Heart left ventricle (tissue), 16 donors: ENCODE results near the gene WNT7B. TPM values are rescaled to one million over a fixed set of nuclear protein-coding genes. Genes with fewer than 3 reads are reported as not detected.

Experiments
- ATAC-seq, 4 donors: fragments of 200-7000 bp; cut with Tn5 transposase; one replicate each; pipeline ENCODE4 v1.9.1; 2020 to 2022; ENCODE audit warnings: moderate library complexity in 4 of 4, mild to moderate bottlenecking in 3 of 4, moderate number of reproducible peaks in 1 of 4
- DNase-seq, 5 donors: peaks; one replicate each; pipeline ENCODE4 v3.0.0-alpha.2; 2020
- H3K27ac ChIP-seq, 12 donors: fragments of 200-600 bp; sonication (generic) in 4 of 12; one replicate each; pipeline versions ENCODE4 v1.5.0 to v1.8.0; 2016 to 2022; ENCODE audit warnings: mild to moderate bottlenecking in 2 of 12
- H3K27me3 ChIP-seq, 9 donors: fragments of 200-600 bp; sonication (generic) in 2 of 9; one replicate each; pipeline versions ENCODE4 v1.5.1 to v1.8.0; 2016 to 2022; ENCODE audit warnings: mild to moderate bottlenecking in 3 of 9
- H3K36me3 ChIP-seq, 9 donors: fragments of 200-600 bp; sonication (generic) in 2 of 9; one replicate each; pipeline versions ENCODE4 v1.5.0 to v1.8.0; 2018 to 2022; ENCODE audit warnings: mild to moderate bottlenecking in 2 of 9
- H3K4me1 ChIP-seq, 12 donors: fragments of 200-600 bp; sonication (generic) in 4 of 12; one replicate each; pipeline versions ENCODE4 v1.5.0 to v1.8.0; 2016 to 2022; ENCODE audit warnings: mild to moderate bottlenecking in 3 of 12
- H3K4me3 ChIP-seq, 12 donors: fragments of 200-600 bp; sonication (generic) in 4 of 12; one replicate each; pipeline versions ENCODE4 v1.5.0 to v1.8.0; 2017 to 2022; ENCODE audit warnings: mild to moderate bottlenecking in 9 of 12, moderate library complexity in 4 of 12
- H3K9me3 ChIP-seq, 12 donors: fragments of 200-600 bp; sonication (generic) in 4 of 12; one replicate each; pipeline versions ENCODE4 v1.5.0 to v1.8.0; 2016 to 2022; ENCODE audit warnings: mild to moderate bottlenecking in 1 of 12
- POLR2A ChIP-seq, 2 donors: fragments of 450-650 bp; IDR thresholded peaks; one replicate each; pipeline ENCODE4 v1.6.1; 2017; ENCODE audit warnings: antibody characterized with exemption in 2 of 2, mild to moderate bottlenecking in 2 of 2, moderate library complexity in 2 of 2
- WGBS, 4 donors: extraction: QIAGEN DNeasy Blood & Tissue Kit in 2 of 4; methylation state at CpG; one replicate each; pipeline versions ENCODE4 v1.1.5 to v1.1.7; 2013 to 2018; 5-methylcytosine and 5-hydroxymethylcytosine counted together
- intact Hi-C, 10 donors: fragments of 100-400 bp; cut with DNase I; formaldehyde crosslinking; loops; one replicate each; pipeline versions ENCODE4 v1.11.1 to v1.14.2; 2022
- polyA plus RNA-seq, 2 donors: library from polyadenylated mRNA; stranded (reverse); fragments of 200-250 nt; gene quantifications; one replicate each; pipeline ENCODE4 v1.2.3, GENCODE V29; 2013
- total RNA-seq, 9 donors: library from RNA; depleted of rRNA in 2 of 9; stranded (reverse); fragments of >200 nt in 2 of 9; fragmentation: NEBNext Ultra II Directional in 3 of 9; extraction: Animal tissue kit (Norgen Biotek cat#: 25700) in 3 of 9; gene quantifications; one replicate each; pipeline versions ENCODE4 v1.1.0 to v1.2.4, GENCODE V29; 2016 to 2023
- TF ChIP-seq, protein P1 (sequence below), 12 donors: fragments of 200-600 bp; sonication (generic) in 4 of 12; IDR thresholded peaks; one replicate each; pipeline versions ENCODE4 v1.5.0 to v1.8.0; 2018 to 2022; ENCODE audit warnings: antibody characterized with exemption in 12 of 12, mild to moderate bottlenecking in 5 of 12
- donor health status: ischemic (EF 13 %, LVEDD 7.1; RV severe dilation, severe dysfunction).
- donor health status: healthy with polysubstance abuse.
- donor health status: DM: no; HTN: yes; CAD: no.
- donor health status: DM: no; HTN: no; CAD: no.
- donor health status: ischemic (EF 25% LVEDD 6.9; RV normal size, moderate dysfunction).
- donor health status: ischemic (EF 25% LVEDD 5.7; RV mildly dilated, moderate dysfunction).
- donor health status: healthy.
- donor health status: DM: yes; HTN: yes; CAD: no.
- donor health status: ischemic (EF 35%, LVEDD 5.7; RV mildly dilated, moderate dysfunction).
- donor health status: nonischemic (EF 11% LVEDD 7.7; RV severe dilation, severe dysfunction).
- donor health status: DM: yes; HTN: yes; CAD: no.
- donor health status: PGD.
- donor health status: ischemic (EF 29% LVEDD 5.4; RV normal size, mild dysfunction).
- donor health status: nonischemic (EF 23%, LVEDD 6.1; RV moderate dilation, normal function).

WNT7B gene
- total and polyA plus RNA-seq, 11 donors, result 0.36 TPM; not detected in 10

DNA sequence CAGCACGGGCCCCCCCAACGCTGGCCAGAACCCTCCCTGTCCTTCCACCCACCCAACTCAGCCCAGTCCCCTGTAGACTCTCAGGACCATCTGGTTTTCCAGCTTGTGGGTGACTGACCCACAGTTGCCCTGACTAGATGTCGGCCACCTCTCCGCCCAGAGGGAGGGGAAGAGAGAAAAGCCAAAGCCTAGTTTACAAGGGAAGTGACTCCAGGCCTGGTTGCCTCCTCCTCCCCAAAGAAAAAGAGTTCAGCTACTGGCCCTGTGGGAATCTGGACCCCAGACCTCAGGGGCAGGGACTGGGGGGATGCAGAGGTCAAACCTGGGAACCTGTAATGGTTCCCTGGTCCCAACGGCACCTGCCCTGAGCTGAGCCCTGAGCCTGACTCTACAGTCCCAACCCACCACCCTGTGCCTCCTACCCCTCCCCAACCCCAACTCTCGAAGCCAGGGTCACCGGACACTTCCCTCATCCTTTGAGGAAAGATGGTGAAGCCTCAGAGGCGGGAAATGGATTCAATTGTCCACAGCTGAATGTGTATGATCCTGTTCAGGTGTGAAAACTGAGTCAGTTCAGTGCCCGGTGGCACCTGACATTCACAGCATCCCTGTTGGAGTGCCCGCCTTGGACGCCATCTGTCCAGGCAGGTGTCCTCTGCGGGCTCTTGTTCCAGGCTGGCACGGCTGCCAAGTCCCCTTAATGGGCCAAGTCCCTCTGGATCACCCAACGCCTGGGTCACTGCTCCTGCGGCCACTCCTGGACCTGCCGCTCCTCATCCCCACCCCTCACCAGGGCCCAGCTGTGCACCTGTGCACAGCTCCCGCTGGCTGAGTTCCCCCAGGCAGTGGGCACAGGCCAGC lies 21.0 kb upstream of the WNT7B start:
- Histone ChIP-seq H3K27me3 (no peaks in the 10 kb centered on the region), H3K36me3 (no peaks in the 10 kb centered on the region), H3K9me3 (no peaks in the 10 kb centered on the region), H3K4me3 (peak overlapping the region in 4 of 12 donors; percentile 1 to 20 (median 10)), H3K27ac (peak overlapping the region; percentile 51 to 97 (median 90)), H3K4me1 (peaks cover 26 to 84% (median 77%) of the 10 kb centered on the region in 12 donors)
- TF ChIP-seq, protein P1, sequence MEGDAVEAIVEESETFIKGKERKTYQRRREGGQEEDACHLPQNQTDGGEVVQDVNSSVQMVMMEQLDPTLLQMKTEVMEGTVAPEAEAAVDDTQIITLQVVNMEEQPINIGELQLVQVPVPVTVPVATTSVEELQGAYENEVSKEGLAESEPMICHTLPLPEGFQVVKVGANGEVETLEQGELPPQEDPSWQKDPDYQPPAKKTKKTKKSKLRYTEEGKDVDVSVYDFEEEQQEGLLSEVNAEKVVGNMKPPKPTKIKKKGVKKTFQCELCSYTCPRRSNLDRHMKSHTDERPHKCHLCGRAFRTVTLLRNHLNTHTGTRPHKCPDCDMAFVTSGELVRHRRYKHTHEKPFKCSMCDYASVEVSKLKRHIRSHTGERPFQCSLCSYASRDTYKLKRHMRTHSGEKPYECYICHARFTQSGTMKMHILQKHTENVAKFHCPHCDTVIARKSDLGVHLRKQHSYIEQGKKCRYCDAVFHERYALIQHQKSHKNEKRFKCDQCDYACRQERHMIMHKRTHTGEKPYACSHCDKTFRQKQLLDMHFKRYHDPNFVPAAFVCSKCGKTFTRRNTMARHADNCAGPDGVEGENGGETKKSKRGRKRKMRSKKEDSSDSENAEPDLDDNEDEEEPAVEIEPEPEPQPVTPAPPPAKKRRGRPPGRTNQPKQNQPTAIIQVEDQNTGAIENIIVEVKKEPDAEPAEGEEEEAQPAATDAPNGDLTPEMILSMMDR (IDR thresholded peaks at IDR 0.05), result no peak
- TF ChIP-seq POLR2A (IDR thresholded peaks at IDR 0.05), result no peak
- DNase-seq (peak in 3 of 5 donors; percentile 30 to 62 (median 37)), ATAC-seq (peak in 3 of 4 donors; percentile 43 to 50 (median 50))
- 44 to 65% (median 58%) methylated on average over 13 to 17 of the region's 17 CpGs for WGBS, 4 donors
- intact Hi-C loops, result loop anchor here in 7 of 10 donors (1.0 to 10.0 kb wide), 8 partner anchors 16 to 547 kb away; partner anchors contain the start of genes PKDREJ (in 1 of the 7) and TTC38 (in 1 of the 7)

DNA sequence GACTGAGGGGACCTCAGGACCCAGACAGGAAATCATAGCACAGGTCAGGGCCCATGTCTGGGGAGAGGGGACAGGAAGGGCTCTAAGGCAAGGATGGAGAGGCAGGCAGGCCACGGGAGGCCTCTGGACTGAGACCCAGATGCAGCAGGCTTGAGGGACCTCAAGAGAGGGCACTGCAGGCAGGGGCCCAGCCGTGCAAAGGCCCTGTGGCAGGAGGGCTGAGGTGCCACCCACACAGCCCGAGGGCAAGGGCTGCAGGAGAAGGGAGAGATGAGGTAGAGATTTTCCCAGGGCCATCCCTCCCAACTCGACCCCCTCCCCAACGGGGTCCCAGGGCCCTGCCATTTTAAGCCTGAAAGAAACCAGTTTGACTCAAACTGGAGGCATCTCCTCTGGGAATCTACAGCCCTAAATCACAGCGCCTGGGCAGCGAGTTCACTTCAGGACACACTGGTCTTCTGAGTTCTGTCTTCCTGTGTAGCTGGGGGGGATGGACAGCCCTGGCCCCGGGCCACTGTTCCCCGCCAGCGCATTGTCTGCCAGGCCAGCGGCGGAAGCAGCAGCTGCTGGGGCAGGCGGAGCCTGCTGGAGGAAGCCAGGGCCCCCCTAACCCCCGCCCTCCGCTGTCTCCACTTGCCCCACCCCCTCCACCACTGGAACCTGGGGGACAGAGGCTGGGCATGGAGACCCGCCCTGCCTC lies 20.3 kb upstream of the WNT7B start:
- H3K27me3 ChIP-seq, result no peaks in the 10 kb centered on the region
- H3K36me3 ChIP-seq, result no peaks in the 10 kb centered on the region
- peak; percentile 79 to 91 (median 85) for ATAC-seq
- peak overlapping the region in 7 of 12 donors; percentile 1 to 33 (median 20) for H3K4me3 ChIP-seq
- peaks cover 26 to 76% (median 69%) of the 10 kb centered on the region in 12 donors for H3K4me1 ChIP-seq
- TF ChIP-seq POLR2A (IDR thresholded peaks at IDR 0.05), result no peak
- TF ChIP-seq, protein P1 (IDR thresholded peaks at IDR 0.05), result no peak
- intact Hi-C loops, result loop anchor here in 7 of 10 donors (1.0 to 10.0 kb wide), 7 partner anchors 38 to 548 kb away; partner anchors contain the start of genes PKDREJ (in 1 of the 7) and TTC38 (in 1 of the 7)
- WGBS, 4 donors, result 14 to 25% (median 16%) methylated on average over 5 to 16 of the region's 16 CpGs
- H3K27ac ChIP-seq, result peak overlapping the region; percentile 63 to 97 (median 90)
- no peaks in the 10 kb centered on the region for H3K9me3 ChIP-seq
- DNase-seq, result peak; percentile 95 to 96 (median 96)

DNA sequence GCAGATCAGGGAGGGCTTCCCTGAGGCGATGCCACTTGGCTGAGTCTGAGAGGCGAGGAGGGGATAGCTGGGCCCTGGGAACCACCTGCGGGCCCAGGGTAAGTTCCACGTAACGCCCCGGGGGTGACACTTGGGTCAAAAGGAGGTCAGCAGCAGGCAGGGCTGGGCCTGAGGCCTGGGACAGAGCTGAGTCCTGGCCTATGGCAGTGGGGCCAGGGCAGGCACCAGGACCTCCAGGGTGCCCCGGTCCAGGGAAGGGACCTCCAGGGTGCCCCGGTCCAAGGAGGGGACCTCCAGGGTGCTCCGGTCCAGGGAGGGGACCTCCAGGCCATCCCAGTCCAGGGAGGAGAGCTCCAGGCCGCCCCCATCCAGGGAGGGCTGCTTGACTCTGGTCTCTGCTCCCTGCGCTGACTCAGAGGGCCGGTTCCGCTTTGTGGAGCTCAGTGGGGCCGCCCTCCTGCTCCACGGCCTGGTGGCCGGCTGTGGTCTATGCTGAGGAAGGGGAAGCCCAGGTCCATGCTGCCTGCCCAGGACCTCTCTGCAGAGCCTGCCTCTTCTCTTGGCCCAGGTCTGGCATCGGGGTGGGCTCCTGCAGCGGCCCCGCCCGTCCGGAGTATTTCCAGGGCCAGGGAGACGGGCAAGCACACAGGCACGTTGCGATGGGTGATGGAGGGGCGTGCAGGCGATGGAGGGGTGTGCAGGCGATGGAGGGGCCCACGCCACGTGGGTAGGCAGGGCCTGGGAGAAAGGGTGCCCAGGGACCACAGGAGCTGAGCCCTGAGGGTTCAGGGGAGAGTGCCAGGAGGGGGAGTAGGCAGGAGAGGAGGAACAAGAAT lies 19.5 kb upstream of the WNT7B start:
- WGBS, 4 donors, result 56 to 75% (median 68%) methylated on average over 22 to 29 of the region's 29 CpGs
- intact Hi-C loops, result loop anchor here in 7 of 10 donors (1.0 to 10.0 kb wide), 7 partner anchors 39 to 548 kb away; partner anchors contain the start of genes PKDREJ (in 1 of the 7) and TTC38 (in 1 of the 7)
- H3K36me3 ChIP-seq, result no peaks in the 10 kb centered on the region
- H3K9me3 ChIP-seq, result no peaks in the 10 kb centered on the region
- H3K4me1 ChIP-seq, result peaks cover 24 to 69% (median 61%) of the 10 kb centered on the region in 12 donors
- TF ChIP-seq, protein P1 (IDR thresholded peaks at IDR 0.05), result no peak
- no peak for TF ChIP-seq POLR2A (IDR thresholded peaks at IDR 0.05)
- H3K4me3 ChIP-seq, result peak overlapping the region in 7 of 12 donors; percentile 6 to 33 (median 18)
- no peaks in the 10 kb centered on the region for H3K27me3 ChIP-seq
- ATAC-seq, result peak; percentile 22 to 73 (median 60)
- DNase-seq, result peak; percentile 79 to 90 (median 86)
- H3K27ac ChIP-seq, result peak overlapping the region; percentile 63 to 97 (median 90)
